Liver (tissue), 9 donors: ENCODE measurements around the gene WDR82. TPM values are rescaled to one million over a fixed set of nuclear protein-coding genes. Genes with fewer than 3 reads are reported as not detected.
A peak's percentile ranks its signal among the peaks of the same experiment; 100 is the strongest.

ENCODE experiments used
- DNase-seq: peaks from one replicate; pipeline ENCODE4 v3.0.0-alpha.2; 2017; ENCODE audit warnings: low spot score
- H3K27ac ChIP-seq, 2 donors: one replicate each; pipeline ENCODE4 v1.7.0; 2013; ENCODE audit warnings: inconsistent platforms in 2 of 2, low read length in 2 of 2, control low read depth in 1 of 2, low read depth in 1 of 2, mild to moderate bottlenecking in 1 of 2
- H3K27me3 ChIP-seq, 4 donors: one replicate each; pipeline versions ENCODE4 v1.6.1 to v1.7.0; 2013; ENCODE audit warnings: low read length in 3 of 4, inconsistent platforms in 1 of 4, mild to moderate bottlenecking in 1 of 4, moderate library complexity in 1 of 4; ENCODE audit not compliant: control insufficient read depth in 4 of 4, insufficient read depth in 4 of 4
- H3K36me3 ChIP-seq, 4 donors: one replicate each; pipeline versions ENCODE4 v1.6.1 to v1.7.0; 2013; ENCODE audit warnings: low read length in 3 of 4, mild to moderate bottlenecking in 3 of 4, low read depth in 1 of 4, moderate library complexity in 1 of 4; ENCODE audit not compliant: control insufficient read depth in 4 of 4, insufficient read depth in 3 of 4
- H3K4me1 ChIP-seq, 4 donors: one replicate each; pipeline versions ENCODE4 v1.6.1 to v1.7.0; 2013; ENCODE audit warnings: low read length in 3 of 4, mild to moderate bottlenecking in 3 of 4, moderate library complexity in 1 of 4; ENCODE audit not compliant: control insufficient read depth in 4 of 4, insufficient read depth in 4 of 4
- H3K4me3 ChIP-seq, 3 donors: one replicate each; pipeline versions ENCODE4 v1.6.1 to v1.7.0; 2013; ENCODE audit warnings: low read length in 3 of 3, control low read depth in 1 of 3, low read depth in 1 of 3, mild to moderate bottlenecking in 1 of 3
- H3K9ac ChIP-seq, 2 donors: one replicate each; pipeline ENCODE4 v1.7.0; 2013; ENCODE audit warnings: low read length in 2 of 2, mild to moderate bottlenecking in 2 of 2, moderate library complexity in 2 of 2, control low read depth in 1 of 2, low read depth in 1 of 2
- H3K9me3 ChIP-seq, 4 donors: one replicate each; pipeline versions ENCODE4 v1.6.1 to v1.7.0; 2013; ENCODE audit warnings: low read length in 3 of 4; ENCODE audit not compliant: control insufficient read depth in 4 of 4
- ATF3 ChIP-seq: IDR thresholded peaks from 2 replicates; pipeline ENCODE4 v1.6.1; 2016; ENCODE audit warnings: antibody characterized with exemption
- CTCF ChIP-seq: fragments of 150-350 bp; IDR thresholded peaks from 2 replicates; pipeline ENCODE4 v1.5.1; 2017; ENCODE audit warnings: improper control_type of control experiment, low read depth, low read length; ENCODE audit not compliant: missing input control
- EGR1 ChIP-seq, 2 donors: IDR thresholded peaks; 2 replicates each; pipeline ENCODE4 v1.6.1; 2016 to 2018; ENCODE audit warnings: antibody characterized with exemption in 2 of 2, low read depth in 2 of 2
- FOXA1 ChIP-seq: IDR thresholded peaks from 2 replicates; pipeline ENCODE4 v1.6.1; 2016; ENCODE audit warnings: antibody characterized with exemption
- FOXA2 ChIP-seq: IDR thresholded peaks from 2 replicates; pipeline ENCODE4 v1.6.1; 2016; ENCODE audit warnings: antibody characterized with exemption
- GABPA ChIP-seq, 2 donors: IDR thresholded peaks in 1 of 2; conservative IDR thresholded peaks in 1 of 2; 2 replicates each; pipeline ENCODE4 v1.6.1; 2016; ENCODE audit warnings: antibody characterized with exemption in 2 of 2, mild to moderate bottlenecking in 1 of 2, moderate library complexity in 1 of 2
- HNF4A ChIP-seq, 2 donors: conservative IDR thresholded peaks; 2 replicates each; pipeline ENCODE4 v1.6.1; 2016; ENCODE audit warnings: antibody characterized with exemption in 2 of 2, mild to moderate bottlenecking in 2 of 2
- HNF4G ChIP-seq: IDR thresholded peaks from 2 replicates; pipeline ENCODE4 v1.6.1; 2016; ENCODE audit warnings: antibody characterized with exemption
- MAX ChIP-seq: IDR thresholded peaks from 2 replicates; pipeline ENCODE4 v1.6.1; 2016; ENCODE audit warnings: antibody characterized with exemption
- NR2F2 ChIP-seq: IDR thresholded peaks from 2 replicates; pipeline ENCODE4 v1.6.1; 2016; ENCODE audit warnings: antibody characterized with exemption
- RAD21 ChIP-seq, 2 donors: IDR thresholded peaks; 2 replicates each; pipeline ENCODE4 v1.6.1; 2016; ENCODE audit warnings: antibody characterized with exemption in 2 of 2, mild to moderate bottlenecking in 2 of 2
- REST ChIP-seq: IDR thresholded peaks from 2 replicates; pipeline ENCODE4 v1.6.1; 2016; ENCODE audit warnings: antibody characterized with exemption, mild to moderate bottlenecking
- SP1 ChIP-seq: IDR thresholded peaks from 2 replicates; pipeline ENCODE4 v1.6.1; 2018; ENCODE audit warnings: antibody characterized with exemption, mild to moderate bottlenecking
- YY1 ChIP-seq: IDR thresholded peaks from 2 replicates; pipeline ENCODE4 v1.6.1; 2016; ENCODE audit warnings: antibody characterized with exemption, mild to moderate bottlenecking
- ZBTB33 ChIP-seq: IDR thresholded peaks from 2 replicates; pipeline ENCODE4 v1.6.1; 2016; ENCODE audit warnings: antibody characterized with exemption
- WGBS: extraction: QIAGEN DNeasy Blood & Tissue Kit; methylation state at CpG from one replicate; pipeline ENCODE4 v1.1.7; 2013; 5-methylcytosine and 5-hydroxymethylcytosine counted together
- polyA plus RNA-seq, 2 donors: library from polyadenylated mRNA; stranded (reverse) in 1 of 2; unstranded in 1 of 2; fragments of 200-250 nt in 1 of 2; fragments of >200 nt in 1 of 2; fragmentation: Nextera tagmentation in 1 of 2; extraction: Ambion mirVana in 1 of 2; gene quantifications; one replicate each; pipeline versions ENCODE4 v1.2.1 to v1.2.3, GENCODE V29; 2013 to 2015
- total RNA-seq, 2 donors: library from RNA; depleted of rRNA; stranded (reverse); fragments of >200 nt; gene quantifications; one replicate each; pipeline ENCODE4 v1.2.3, GENCODE V29; 2014
- donor health status: healthy.
- donor health status: healthy.
- donor health status: healthy.
- donor health status: healthy.
- donor health status: healthy.

The WDR82 gene
- total and polyA plus RNA-seq, 4 donors = 4.3 to 44.3 (median 25.5) TPM

- Histone ChIP-seq H3K27ac (peak overlapping the region in 1 of 2 donors; percentile 43), H3K27me3 (no peaks in the 10 kb centered on the region), H3K9ac (no peak overlapping the region), H3K36me3 (peaks cover 17 to 43% (median 41%) of the 10 kb centered on the region in 4 donors), H3K4me3 (no peak overlapping the region), H3K4me1 (peaks cover 0 to 46% (median 23%) of the 10 kb centered on the region in 4 donors), H3K9me3 (no peaks in the 10 kb centered on the region)
- no peak for DNase-seq
- WGBS = 93% methylated on average over 7 of the region's 7 CpGs
- TF ChIP-seq NR2F2 = no peak
- TF ChIP-seq REST = no peak
- TF ChIP-seq SP1 = no peak
- no peak for TF ChIP-seq CTCF
- TF ChIP-seq MAX = no peak
- no peak for TF ChIP-seq YY1
- TF ChIP-seq GABPA (IDR thresholded peaks at IDR 0.05 in 1 of 2, conservative IDR thresholded peaks at IDR 0.05 in 1 of 2) = no peak
- TF ChIP-seq FOXA2 = no peak
- TF ChIP-seq HNF4A (conservative IDR thresholded peaks at IDR 0.05) = no peak
- TF ChIP-seq ATF3 = no peak
- TF ChIP-seq HNF4G = no peak
- TF ChIP-seq ZBTB33 = no peak
Measured at GRCh38 chr3:52215351-52215750, 63.1 kb downstream of the WDR82 start.

GRCh38 chr3:52213901-52214300 is 64.5 kb downstream of the WDR82 start:
- peaks cover 19 to 55% (median 49%) of the 10 kb centered on the region in 4 donors for H3K36me3 ChIP-seq
- no peaks in the 10 kb centered on the region for H3K27me3 ChIP-seq
- H3K9ac ChIP-seq = no peak overlapping the region
- H3K4me3 ChIP-seq = no peak overlapping the region
- H3K4me1 ChIP-seq = peaks cover 3 to 59% (median 35%) of the 10 kb centered on the region in 4 donors
- no peak overlapping the region for H3K27ac ChIP-seq
- no peak for TF ChIP-seq YY1
- no peak for TF ChIP-seq RAD21 (IDR thresholded peaks at IDR 0.05)
- TF ChIP-seq SP1 = no peak
- TF ChIP-seq REST = no peak
- no peak for TF ChIP-seq EGR1 (IDR thresholded peaks at IDR 0.05; ENCODE audit: low read depth in 2 of 2)
- no peak for TF ChIP-seq CTCF
- TF ChIP-seq FOXA1 = no peak
- no peak for TF ChIP-seq GABPA (IDR thresholded peaks at IDR 0.05 in 1 of 2, conservative IDR thresholded peaks at IDR 0.05 in 1 of 2)
- TF ChIP-seq FOXA2 = no peak
- no peak for TF ChIP-seq MAX
- TF ChIP-seq NR2F2 = no peak
- TF ChIP-seq HNF4G = no peak
- no peak for TF ChIP-seq ATF3
- DNase-seq = no peak
- H3K9me3 ChIP-seq = no peaks in the 10 kb centered on the region
